BLaER1 (cell line): ENCODE measurements around the gene LANCL2.
A peak's percentile ranks its signal among the peaks of the same experiment; 100 is the strongest.

Source experiments
- H3K27ac ChIP-seq: shearing (Covaris generic); formaldehyde crosslinking; 2 replicates; pipeline ENCODE4 v1.8.1; 2022
- H3K27me3 ChIP-seq: shearing (Covaris generic); formaldehyde crosslinking; 2 replicates; pipeline ENCODE4 v1.8.1; 2022
- H3K36me3 ChIP-seq: shearing (Covaris generic); formaldehyde crosslinking; 2 replicates; pipeline ENCODE4 v1.8.1; 2022
- H3K4me1 ChIP-seq: shearing (Covaris generic); formaldehyde crosslinking; 2 replicates; pipeline ENCODE4 v1.8.1; 2022
- H3K4me2 ChIP-seq: shearing (Covaris generic); formaldehyde crosslinking; 2 replicates; pipeline ENCODE4 v1.8.1; 2022
- H3K4me3 ChIP-seq: shearing (Covaris generic); formaldehyde crosslinking; 2 replicates; pipeline ENCODE4 v1.8.1; 2022
- H3K9ac ChIP-seq: shearing (Covaris generic); formaldehyde crosslinking; 2 replicates; pipeline ENCODE4 v1.8.1; 2022
- H3K9me3 ChIP-seq: shearing (Covaris generic); formaldehyde crosslinking; 2 replicates; pipeline ENCODE4 v1.8.1; 2022
- H4K20me1 ChIP-seq: shearing (Covaris generic); formaldehyde crosslinking; 2 replicates; pipeline ENCODE4 v1.8.1; 2022
- Cebpa-rat ChIP-seq: shearing (Covaris generic); IDR thresholded peaks from 2 replicates; pipeline ENCODE4 v1.8.1; 2022

Gene LANCL2

DNA sequence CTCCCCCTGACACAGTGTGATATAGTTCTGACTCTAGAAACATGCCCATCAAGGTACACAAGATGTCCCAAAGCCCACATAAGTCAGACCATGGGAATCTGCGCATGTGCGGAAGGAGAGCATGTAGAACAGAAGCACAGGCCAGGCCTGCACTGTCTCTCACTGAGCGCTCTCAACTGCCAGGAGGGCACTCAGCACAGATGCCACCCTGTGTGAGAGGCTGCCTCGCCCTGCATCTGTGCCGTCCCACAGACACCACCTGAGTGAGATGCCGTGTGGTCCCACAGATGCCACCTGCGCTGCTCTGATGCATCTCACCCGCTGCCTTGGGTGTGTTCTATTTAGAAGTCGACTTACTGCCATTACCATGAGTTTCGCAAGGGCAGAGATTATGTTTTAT is 108.8 kb downstream of the LANCL2 start:
- Histone ChIP-seq H3K4me3 (no peak overlapping the region), H3K36me3 (peaks cover 34% of the 10 kb centered on the region), H3K9me3 (no peaks in the 10 kb centered on the region), H4K20me1 (peaks cover 12% of the 10 kb centered on the region; the same call in 1 of the 2 replicates), H3K4me1 (peaks cover 18% of the 10 kb centered on the region), H3K27ac (no peak overlapping the region), H3K27me3 (no peaks in the 10 kb centered on the region), H3K4me2 (no peak overlapping the region), H3K9ac (no peak overlapping the region)
- TF ChIP-seq Cebpa-rat: no peak

DNA sequence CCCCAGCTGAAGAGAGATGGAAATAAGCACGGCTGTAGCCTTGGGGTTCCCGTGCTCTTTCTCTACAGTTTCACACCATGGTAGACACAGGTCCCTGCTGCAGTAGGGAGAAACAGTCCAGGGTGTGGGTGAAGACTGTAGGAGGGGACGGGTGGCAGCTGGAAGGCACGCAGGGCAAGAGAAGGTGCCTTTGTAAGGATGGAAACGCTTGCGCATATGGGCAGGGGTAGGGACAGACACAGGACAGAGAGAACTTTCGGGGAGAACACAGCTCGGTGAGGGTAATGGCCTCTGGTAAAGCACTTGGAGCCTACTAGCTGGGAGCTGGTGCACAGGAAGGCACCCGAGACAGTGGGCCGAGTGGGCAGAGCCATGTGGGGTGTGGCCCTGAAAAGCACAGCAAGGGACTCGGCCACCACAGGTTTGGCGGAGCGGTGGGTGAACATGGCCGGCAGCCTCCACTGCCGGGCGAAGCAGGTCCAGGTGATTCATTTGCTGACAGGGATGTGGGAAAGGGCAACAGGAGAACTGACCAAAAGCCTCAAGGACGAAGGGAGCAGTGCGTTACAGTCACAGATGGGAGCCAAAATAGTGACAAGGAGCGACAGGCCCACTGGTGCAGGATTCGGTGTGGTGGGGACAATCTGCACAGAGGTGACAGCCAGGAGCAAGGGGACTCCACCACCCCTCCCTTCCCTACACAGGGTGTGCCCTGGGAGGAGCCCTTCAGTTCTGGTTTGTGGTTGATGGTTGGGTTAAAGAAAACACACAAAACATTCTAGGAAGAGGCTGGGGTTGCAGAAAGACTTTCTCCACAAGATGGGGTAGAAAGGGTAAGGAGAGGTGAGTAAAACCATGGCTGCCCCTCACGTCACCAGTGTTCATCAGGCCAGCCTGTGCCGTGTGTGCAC is 110.1 kb downstream of the LANCL2 start:
- Histone ChIP-seq H3K9ac (no peak overlapping the region), H3K27me3 (no peaks in the 10 kb centered on the region), H3K4me2 (no peak overlapping the region), H3K27ac (0 out of 2 replicates have a peak overlapping the region, but pooled peaks have one; percentile 1), H3K36me3 (peaks cover 34% of the 10 kb centered on the region), H4K20me1 (peaks cover 12% of the 10 kb centered on the region; the same call in 1 of the 2 replicates), H3K4me3 (no peak overlapping the region), H3K9me3 (no peaks in the 10 kb centered on the region), H3K4me1 (peaks cover 6% of the 10 kb centered on the region)
- TF ChIP-seq Cebpa-rat: no peak

DNA sequence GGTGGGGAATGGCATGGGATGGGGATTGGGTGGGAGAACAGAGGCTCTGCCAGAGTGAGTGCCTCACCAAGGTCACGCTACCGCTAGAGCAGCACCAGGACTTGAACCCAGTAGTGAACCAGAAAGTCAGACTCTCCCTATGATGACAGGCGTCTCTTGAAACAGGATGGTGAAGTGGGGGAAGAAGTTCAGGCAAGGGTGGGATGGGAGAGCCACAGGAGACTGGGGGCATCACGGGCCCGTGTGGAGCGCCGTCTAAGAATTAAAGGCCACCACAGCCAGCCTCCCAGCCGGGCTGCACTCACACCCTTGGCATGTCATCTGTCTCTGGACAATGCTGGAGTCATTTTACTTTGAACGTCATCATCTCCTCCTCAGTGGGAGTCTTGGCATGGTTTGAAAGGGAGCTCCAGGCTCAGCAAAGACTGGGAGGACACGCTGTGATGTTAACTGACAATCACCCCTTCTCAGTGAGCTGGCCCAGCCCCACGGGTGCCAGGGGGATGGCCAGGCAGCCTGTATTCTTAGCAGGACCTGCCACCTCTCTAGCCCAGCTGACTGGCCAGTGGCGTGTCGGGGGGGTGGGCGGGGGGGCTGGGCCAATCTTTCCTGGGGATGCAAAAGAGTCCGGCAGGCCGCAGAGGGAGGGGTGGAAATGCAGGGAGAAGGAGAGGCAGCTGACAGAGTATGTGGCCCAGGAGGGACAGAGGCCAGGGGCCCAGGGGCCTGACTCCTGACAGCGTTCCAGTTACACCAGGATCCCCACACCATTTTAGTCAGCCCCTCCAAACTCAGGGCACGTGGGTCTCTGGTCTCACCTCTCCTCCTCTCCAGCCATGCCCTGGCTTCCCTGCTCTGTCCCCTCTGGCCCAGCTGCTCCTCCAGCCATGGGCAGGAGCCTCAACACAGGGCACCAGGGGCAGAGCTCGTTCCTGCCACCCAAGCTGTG is 111.0 kb downstream of the LANCL2 start:
- Histone ChIP-seq H3K4me1 (no peaks in the 10 kb centered on the region), H4K20me1 (peaks cover 15% of the 10 kb centered on the region; the same call in 1 of the 2 replicates), H3K4me3 (no peak overlapping the region), H3K36me3 (peaks cover 36% of the 10 kb centered on the region), H3K27me3 (no peaks in the 10 kb centered on the region), H3K4me2 (no peak overlapping the region), H3K9me3 (no peaks in the 10 kb centered on the region), H3K27ac (no peak overlapping the region), H3K9ac (no peak overlapping the region)
- no peak for TF ChIP-seq Cebpa-rat

DNA sequence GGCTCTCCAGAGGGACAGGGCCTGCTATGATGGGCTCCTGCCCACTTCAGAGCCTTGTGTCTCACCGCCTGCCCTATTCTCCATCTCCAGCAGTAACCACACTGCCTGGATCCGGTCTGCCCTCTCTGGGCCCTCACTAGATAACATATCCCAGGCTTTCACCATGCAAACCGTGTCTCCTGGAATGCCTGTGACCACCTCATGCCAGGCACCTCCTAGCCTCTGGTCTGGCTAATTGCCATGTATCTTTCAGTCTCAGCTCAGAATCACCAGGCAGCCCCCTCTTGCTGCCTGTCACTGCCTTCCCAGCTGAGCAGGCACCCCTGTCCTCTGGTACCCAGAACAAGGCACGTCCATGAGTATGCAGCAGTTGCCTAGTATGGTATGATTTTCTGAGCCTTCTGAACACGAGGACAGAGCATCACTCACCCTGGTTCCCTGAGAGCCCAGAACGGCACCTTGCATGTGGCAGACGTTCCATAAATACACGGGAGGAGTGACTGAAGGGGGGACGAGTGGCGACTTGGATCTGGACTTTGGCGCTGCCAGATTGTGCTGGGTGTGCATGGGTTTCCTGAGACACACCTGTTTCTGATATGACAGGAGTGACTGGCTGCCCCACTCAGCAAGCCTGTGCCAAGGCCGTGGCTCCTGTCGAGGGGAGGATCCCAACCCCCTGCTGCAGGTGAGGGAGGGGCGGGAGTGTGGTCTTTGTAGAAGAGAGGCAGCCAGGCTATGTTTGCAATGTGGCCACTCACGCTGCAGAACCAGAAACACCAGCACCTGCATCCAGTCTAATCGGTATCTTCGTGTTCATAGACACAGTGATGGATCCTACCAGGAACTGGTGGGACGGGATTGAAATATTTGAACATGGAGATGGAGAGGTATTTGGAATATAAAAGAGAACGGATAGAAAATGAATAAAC is 112.0 kb downstream of the LANCL2 start:
- Histone ChIP-seq H4K20me1 (peaks cover 21% of the 10 kb centered on the region; the same call in 1 of the 2 replicates), H3K4me3 (no peak overlapping the region), H3K36me3 (peaks cover 42% of the 10 kb centered on the region), H3K4me1 (no peaks in the 10 kb centered on the region), H3K4me2 (no peak overlapping the region), H3K9me3 (no peaks in the 10 kb centered on the region), H3K9ac (no peak overlapping the region), H3K27me3 (no peaks in the 10 kb centered on the region), H3K27ac (no peak overlapping the region)
- TF ChIP-seq Cebpa-rat: no peak

DNA sequence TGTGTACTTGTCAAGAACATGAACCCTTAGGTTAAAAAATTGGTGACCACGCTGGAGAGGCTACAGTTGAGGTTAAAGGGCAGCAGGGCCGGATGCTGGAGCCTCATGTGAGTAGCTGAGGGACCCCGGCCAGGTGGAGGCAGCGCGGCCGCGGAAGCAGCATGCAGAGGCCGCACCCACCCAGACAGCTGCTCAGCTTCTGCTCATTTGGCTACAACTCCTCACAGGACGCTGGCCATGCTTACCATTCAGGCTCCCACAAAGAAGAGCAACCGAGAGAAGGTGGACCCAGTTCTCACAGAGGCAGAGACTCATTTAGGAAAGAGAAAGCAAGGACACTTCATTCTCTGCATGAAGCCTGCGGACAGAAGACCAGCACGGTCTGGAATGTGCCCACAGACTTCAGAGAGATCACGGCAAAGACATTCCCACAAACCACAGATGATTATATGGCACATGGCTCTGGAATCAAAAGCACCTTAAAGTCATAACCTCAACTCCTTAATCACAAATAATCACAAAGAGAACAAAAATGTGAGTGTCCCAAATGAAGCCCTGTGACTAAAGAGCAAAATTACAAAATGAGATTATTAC is 112.7 kb downstream of the LANCL2 start:
- H3K4me1 ChIP-seq: no peaks in the 10 kb centered on the region
- H4K20me1 ChIP-seq: peaks cover 21% of the 10 kb centered on the region; the same call in 1 of the 2 replicates
- no peaks in the 10 kb centered on the region for H3K9me3 ChIP-seq
- no peak overlapping the region for H3K4me2 ChIP-seq
- H3K36me3 ChIP-seq: peaks cover 41% of the 10 kb centered on the region
- no peaks in the 10 kb centered on the region for H3K27me3 ChIP-seq
- H3K9ac ChIP-seq: no peak overlapping the region
- TF ChIP-seq Cebpa-rat: no peak
- H3K27ac ChIP-seq: no peak overlapping the region
- H3K4me3 ChIP-seq: no peak overlapping the region

DNA sequence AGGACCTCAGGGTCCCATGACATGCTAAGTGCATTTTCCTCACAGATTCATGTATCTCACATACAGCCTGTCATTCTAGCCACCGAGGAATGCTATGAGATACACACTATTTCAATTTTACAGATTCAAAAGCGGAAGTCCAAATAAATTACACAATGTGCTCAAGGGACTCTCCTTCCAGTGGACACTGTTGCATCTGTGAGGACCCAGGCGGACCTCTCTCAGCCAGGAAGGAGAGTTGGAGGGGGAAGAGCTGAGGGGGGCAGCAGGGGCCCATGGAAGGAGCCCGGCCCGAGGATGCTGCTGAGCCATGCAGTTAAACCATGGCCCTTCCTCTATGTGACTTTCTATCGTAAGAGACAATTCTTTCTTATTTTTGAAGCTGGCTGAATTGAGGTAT is 113.6 kb downstream of the LANCL2 start:
- TF ChIP-seq Cebpa-rat: no peak
- H3K9me3 ChIP-seq: no peaks in the 10 kb centered on the region
- peaks cover 44% of the 10 kb centered on the region for H3K36me3 ChIP-seq

DNA sequence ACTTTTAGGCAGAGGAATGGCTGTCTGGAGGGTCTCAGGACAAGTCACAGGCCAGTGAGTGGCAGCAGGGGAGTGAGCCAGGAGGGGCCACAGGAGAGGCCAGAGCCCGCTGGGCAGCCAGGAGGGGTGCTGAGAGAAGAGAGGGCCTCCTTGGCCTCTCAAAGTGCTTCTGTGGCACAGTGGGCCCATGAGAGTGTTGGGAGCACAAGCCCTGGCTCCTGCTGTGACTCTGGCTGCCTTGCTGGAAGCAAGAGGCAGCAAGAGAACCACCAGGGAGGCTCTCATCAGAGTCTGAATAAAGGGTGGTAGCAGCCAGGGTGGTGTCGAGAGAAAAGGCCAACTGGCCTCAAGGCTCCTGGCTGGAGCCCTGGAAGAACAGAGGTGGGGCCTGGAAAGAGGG is 116.0 kb downstream of the LANCL2 start:
- H3K4me2 ChIP-seq: no peak overlapping the region
- no peak overlapping the region for H3K4me3 ChIP-seq
- TF ChIP-seq Cebpa-rat: no peak
- H3K4me1 ChIP-seq: no peaks in the 10 kb centered on the region
- no peaks in the 10 kb centered on the region for H3K27me3 ChIP-seq
- no peaks in the 10 kb centered on the region for H3K9me3 ChIP-seq
- H3K36me3 ChIP-seq: peaks cover 53% of the 10 kb centered on the region
- H4K20me1 ChIP-seq: peaks cover 9% of the 10 kb centered on the region; the same call in 1 of the 2 replicates
- no peak overlapping the region for H3K9ac ChIP-seq
- H3K27ac ChIP-seq: no peak overlapping the region

More for the DNA sequence above, 113.6 kb downstream of the LANCL2 start:
- no peak overlapping the region for H3K4me3 ChIP-seq
- no peak overlapping the region for H3K9ac ChIP-seq
- H3K4me1 ChIP-seq: no peaks in the 10 kb centered on the region
- H4K20me1 ChIP-seq: peaks cover 21% of the 10 kb centered on the region; the same call in 1 of the 2 replicates
- no peaks in the 10 kb centered on the region for H3K27me3 ChIP-seq
- H3K4me2 ChIP-seq: no peak overlapping the region
- H3K27ac ChIP-seq: no peak overlapping the region

DNA sequence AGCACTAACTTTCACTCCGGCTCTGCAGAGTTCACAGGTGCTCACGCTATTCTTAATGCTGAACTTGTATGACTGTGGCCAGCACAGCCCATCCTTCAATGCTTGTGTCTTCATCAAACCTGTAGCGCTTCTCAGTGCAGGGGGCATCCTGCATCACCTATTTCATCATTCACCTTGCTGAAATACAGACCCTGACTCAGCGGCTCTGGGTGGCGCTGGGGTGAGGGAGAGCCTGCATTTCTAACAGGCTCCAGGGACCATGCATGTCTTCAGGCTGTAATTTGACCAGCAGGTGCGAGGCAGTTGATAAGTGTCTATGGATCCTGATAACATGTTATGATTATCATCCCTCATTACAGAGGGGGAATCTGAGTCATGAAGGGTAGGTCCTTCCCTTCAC is 117.9 kb downstream of the LANCL2 start:
- peaks cover 55% of the 10 kb centered on the region for H3K36me3 ChIP-seq
- H3K27ac ChIP-seq: no peak overlapping the region
- peaks cover 9% of the 10 kb centered on the region; the same call in 1 of the 2 replicates for H4K20me1 ChIP-seq
- H3K4me3 ChIP-seq: no peak overlapping the region
- no peak overlapping the region for H3K9ac ChIP-seq
- TF ChIP-seq Cebpa-rat: no peak
- H3K27me3 ChIP-seq: no peaks in the 10 kb centered on the region
- no peaks in the 10 kb centered on the region for H3K9me3 ChIP-seq
- H3K4me2 ChIP-seq: no peak overlapping the region
- H3K4me1 ChIP-seq: no peaks in the 10 kb centered on the region
